Stimulated activated CD8-positive, alpha-beta memory T cell treated with anti-CD3 and anti-CD28 coated beads, Interleukin-7, amount 100 ng/mL, for 1 hour (primary cell): ENCODE data around the gene CCNL2.
"Not testable (repeated sequence)": the region's sequence is repeated elsewhere in the genome, so short reads cannot be mapped to it uniquely, and the experiment has no call there.

ENCODE experiments used
- DNase-seq, 2 donors: peaks; one replicate each; pipeline ENCODE4 v3.0.0-alpha.2; 2020; ENCODE audit warnings: low read depth in 2 of 2

CCNL2 gene

DNA sequence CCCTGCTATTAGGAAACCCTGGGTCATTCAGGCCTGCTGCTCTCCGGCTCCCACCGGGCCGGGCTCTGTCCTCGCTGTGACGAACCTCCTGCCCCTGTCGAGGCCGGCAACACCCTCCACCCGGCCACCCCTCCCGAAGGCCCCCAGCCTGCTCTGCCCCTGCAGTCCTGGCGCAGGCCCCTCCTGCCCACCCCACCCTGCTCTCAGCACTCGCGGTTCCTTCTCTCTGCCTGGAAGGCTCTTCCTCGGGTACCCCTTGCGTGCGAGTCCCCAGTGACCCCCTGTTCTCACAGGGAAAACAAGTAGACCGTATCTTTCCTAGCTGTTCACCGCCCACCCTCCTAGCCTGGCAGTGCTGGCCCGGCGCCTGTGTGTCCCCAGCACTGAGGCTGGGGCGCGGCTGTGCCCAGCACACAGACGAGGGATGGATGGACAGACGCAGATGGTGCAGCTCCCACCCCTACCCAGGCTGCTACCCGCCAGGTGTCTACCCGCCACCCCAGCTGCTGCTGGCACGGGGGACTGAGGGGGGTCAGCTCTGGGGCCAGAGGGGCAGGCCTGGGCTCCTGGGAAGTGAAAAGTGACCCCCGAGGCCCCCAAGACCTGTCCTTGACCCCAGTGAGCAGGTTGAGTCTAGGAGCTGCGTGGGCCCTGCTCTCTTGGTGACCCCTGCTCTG, 33.3 kb upstream of the CCNL2 start:
- no peak for DNase-seq

DNA sequence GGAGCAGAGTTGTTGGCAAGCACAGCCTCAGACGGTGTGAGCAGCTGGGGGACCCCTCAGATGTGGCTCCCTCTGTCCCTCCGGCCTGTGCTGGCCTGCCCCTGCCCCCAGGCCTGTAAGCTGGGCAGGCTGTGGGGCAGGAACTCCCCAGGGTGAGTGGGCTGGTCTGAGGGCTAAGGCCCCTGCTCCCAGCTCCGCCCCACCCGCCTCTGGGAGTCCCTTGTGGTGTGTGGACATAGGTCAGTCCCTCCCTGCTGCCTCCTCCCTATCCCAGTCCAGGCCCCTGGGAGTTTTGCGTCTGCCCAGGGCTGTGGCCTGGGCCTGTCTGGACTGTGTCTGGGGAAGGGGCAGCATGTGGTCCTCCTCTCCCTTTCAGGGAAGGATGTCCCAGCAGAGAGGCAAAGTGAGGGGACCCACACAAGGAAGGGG, 32.7 kb upstream of the CCNL2 start:
- no peak for DNase-seq

DNA sequence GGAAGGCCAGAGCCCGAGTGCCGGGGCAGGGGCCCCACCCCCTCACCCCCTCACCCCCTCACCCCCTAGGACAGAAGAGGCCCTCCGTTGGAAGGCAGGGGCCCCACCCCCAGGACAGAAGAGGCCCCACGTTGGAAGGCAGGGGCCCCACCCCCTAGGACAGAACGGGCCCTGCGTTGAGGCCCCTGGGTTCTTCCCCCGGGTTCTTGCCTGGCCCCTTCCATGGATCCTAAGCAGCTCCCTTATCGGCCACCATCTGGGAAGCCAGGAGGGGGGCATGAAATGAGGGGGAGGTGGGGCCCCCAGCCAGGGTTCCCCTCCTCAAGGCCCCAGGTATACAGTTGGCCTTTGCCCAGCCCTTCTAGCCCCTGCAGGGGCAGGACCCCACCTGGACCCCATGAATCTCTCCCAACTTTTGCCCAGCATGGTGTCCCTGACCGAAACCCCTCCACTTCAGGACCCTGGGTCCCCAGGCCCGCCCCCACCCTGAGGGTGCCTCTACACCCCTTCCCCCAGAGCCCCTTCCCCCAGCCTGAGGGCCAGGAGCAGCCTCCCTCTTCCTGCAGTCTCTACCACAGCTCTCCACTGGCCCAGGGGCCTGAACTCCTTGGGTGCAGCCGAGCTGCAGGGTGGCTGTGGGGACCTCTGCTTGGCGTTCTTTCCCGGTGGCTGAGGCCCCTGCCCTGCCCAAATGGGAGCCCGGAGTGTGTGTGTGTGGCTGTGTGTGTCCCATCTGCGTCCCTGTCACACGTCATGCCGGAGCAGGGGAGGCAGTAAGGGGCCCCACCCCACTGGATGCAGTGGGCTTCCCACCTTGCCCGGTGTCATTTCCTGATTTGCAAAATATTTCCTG, 32.1 kb upstream of the CCNL2 start:
- DNase-seq, result no peak

DNA sequence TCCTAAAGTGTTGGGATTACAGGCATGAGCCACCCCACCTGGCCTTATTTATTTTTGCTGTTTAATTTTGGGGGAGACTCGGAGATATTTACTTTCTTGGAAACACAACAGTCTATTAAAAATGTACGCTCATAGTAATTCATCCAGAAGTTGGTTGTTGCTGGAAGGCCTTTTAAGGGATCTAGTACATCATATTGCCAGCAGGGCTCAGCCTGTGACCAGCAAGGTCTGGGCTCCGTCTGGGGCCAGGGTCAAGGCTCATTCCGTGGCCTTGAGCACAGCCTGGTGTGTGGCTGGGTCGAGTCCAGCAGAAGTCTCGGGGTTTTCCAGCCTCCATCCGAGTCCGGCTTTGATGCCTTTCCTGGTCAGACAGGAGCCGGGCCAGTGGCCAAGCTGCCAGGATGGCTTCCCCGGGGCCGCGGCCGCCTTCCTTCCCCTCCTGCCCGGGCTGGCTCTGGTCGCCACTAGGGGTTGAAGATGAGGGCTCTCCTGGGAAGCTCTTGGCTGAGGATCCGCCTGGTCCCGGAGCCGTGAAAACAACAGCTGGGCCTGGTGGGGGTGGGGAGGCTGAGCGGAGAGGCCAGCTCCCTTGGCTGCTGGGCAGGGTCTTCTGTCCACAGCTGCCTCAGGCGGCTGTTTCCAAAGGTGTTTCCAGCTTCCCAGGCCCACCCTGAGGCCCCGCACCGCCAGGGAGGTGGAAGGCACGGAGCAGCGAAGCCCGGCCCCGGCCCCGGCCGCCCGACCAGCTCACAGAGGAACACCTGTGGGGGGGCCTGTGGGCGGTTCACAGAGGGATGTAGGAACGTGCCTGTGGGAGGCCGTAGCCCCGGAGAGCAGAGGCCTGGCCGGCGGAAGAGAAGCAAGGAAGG, 31.2 kb upstream of the CCNL2 start:
- no peak for DNase-seq

DNA sequence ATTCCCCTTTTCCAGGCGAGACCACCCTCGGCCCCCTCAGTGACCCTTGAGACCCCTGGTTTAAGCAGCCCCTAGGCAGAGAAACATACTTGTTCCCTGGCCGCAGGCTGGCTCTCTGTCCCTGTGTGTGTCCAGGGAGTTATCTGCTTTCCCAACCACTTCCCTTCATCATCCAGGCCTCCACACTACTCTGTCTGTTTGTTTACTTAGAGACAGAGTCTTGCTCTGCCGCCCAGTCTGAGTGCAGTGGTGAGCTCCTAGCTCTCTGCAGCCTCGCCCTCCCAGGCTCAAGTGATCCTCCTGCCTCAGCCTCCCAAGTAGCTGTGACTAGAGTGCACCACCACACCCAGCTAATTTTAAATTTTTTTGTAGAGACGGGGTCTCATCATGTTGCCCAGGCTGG, 30.5 kb upstream of the CCNL2 start:
- no peak for DNase-seq

DNA sequence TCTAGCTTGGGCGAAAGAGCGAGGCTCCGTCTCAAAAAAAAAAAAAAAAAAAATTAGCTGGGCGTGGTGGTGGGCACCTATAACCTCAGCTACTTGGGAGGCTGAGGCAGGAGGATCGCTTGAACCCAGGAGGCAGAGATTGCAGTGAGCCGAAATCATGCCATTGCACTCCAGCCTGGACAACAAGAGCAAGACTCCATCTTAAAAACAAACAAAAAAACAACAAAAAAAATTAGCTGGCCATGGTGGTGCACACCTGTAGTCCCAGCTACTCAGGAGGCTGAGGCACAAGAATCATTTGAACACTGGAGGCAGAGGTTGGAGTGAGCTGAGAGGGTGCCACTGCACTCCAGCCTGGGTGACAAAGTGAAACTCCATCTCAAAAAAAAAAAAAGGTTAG, 29.8 kb upstream of the CCNL2 start:
- DNase-seq, result not testable (repeated sequence)

DNA sequence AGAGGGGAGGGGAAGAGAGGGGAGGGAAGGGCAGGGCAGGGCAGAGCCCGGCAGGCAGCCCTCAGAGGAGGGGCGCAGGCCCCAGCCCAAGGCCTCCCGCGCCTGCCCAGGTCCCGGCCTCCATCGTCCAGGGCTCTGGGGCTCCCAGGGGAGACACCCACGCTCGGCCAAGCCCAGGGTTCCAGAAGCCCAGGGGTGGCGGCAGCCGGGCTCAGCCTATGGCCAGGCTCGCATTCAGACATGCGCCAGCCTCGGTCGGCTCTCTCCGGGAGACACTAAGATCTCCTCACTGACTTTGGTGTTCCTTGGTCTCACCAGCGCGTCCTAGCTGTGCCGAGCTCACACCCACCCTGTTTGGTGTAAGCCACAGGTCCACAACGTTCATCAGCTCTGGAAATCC, 29.0 kb upstream of the CCNL2 start:
- DNase-seq, result no peak

DNA sequence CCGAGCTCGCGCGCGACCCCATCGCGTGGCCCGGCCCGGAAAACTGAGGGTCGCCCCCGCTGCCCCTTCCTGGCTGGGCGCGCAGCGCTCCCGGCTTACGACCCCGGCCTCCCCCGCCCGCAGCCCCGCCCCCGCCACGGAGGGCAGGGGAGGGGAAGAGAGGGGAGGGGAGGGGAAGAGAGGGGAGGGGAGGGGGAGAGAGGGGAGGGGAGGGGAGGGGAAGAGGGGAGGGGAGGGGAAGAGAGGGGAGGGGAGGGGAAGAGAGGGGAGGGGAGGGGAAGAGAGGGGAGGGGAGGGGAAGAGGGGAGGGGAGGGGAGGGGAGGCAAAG, 28.6 kb upstream of the CCNL2 start:
- no peak for DNase-seq

DNA sequence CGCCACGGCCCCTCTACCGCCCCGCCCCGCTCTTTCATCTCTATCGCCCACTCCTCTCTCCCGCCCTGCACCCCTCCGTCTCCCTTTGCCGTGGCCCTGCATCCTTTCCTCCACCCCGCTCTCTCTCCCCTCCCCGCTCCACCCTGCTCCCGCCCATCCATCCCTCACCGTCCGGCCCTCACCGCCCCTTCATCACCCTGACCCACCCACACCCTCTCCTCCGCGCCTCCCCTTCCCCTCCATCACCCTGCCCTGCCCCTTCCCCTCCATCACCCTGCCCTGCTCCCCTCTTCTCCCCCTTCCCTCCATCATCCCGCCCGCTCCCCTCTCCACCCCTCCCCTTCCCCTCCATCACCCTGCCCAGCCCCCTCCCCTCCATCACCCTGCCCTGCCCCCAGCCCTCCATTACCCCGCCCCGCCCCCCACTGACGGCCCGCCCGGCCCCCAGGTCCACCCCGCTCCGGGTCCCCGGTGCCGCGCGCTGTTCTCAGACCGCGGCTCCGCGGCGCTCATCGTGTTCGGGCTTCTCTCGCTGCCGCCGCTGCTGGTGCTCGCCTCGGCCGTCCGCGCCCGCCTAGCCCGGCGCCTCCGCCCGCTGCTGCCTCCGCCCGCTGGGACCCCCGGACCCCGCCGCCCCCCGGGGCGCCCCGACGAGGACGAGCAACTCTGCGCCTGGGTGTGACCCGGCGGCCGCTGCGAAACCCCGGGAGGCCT, 28.1 kb upstream of the CCNL2 start:
- no peak for DNase-seq

DNA sequence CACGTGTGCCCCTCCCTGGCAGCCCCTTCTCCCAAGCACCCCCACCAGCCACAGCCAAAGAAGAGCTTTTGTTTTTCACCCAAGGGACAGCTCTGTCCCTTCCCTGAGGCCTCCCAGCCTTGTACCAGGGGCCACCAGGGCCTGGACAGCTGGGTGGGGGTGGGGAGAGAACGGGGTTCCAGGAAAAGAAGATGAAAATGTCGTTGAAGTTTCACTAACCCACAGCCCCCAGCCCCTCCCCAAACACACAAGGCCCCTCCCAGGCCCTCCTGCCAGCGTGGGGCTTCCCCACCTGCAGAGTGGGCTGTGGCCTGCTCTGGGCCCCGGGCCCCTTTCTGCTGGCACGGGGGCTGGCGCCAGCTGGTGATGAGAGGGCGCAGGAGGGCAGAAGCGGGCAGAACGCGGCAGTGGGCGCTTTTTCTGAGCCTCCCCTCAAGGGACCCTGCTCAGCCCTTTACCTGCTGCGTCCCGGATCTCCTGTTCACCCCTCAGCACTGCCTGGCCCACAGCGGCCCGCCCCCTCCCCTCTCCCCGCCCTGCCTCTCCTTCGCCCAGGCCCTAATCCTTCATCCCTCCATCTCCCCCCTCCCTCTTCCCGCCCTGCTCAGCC, 27.5 kb upstream of the CCNL2 start:
- no peak for DNase-seq

DNA sequence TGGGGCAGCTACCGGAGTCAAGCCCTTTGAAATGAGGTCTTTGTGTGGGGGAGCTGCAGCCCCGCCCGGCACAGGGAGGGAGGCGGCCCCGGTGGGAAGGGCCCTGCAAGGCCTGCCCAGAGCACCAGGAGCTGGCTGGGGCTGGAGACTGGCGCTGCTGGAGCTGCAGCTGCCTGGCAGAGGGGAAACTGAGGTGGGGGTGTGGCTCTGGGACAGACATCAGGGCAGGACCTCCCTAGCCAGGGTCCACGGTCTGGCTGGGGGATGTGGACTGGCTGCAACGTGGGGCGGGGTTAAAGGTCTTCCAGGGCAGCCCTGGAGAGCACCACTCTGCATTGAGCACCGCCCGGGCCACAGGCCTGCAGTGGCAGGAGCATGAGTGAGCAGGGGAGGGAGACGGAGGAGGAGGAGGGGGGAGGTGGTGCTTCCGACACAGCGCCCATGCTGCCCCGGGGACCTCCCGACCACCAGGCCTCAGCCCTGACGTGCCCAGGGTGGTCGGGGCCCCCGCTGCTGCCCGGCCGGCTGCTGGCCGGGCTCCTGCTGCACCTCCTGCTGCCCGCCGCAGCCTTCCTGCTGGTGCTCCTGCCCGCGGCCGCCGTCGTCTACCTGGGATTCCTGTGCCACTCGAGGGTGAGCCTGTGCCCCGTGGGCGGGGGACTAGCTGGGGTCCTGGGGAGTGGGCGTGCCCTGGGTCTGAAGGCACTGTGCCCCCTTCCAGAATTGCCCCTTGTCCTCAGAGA, 26.8 kb upstream of the CCNL2 start:
- no peak for DNase-seq

DNA sequence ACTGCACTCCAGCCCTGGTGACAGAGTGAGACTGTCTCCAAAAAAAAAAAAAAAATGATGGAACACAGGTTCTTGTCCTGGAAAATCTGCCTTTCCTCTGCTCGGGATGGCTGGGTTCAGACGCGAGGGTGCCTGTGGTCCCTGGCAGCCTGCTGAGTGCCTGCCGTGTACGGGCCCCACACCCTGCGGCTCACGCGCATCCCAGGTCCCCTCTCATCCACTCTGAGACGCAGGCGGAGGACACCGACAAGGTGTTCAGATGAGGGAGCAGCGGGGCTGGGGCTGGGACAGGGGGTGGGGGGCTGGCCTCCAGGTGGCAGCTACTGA, 26.3 kb upstream of the CCNL2 start:
- DNase-seq, result no peak

DNA sequence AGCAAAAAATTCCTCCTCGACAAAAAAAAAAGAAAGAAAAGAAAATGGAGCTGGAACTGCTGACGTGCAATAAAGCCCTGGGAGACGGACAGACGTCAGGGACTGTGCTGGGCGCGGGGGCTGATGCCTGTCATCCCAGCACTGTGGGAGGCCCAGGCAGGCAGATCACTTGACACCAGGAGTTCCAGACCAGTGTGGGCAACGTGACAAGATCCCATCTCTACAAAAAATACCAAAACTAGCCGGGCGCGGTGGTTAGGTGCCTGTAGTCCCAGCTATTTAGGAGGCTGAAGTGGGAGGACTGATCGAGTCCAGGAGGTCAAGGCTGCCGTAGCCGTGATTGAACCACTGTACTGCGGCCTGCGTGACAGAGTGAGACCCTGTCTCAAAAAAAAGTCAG, 25.6 kb upstream of the CCNL2 start:
- no peak for DNase-seq

DNA sequence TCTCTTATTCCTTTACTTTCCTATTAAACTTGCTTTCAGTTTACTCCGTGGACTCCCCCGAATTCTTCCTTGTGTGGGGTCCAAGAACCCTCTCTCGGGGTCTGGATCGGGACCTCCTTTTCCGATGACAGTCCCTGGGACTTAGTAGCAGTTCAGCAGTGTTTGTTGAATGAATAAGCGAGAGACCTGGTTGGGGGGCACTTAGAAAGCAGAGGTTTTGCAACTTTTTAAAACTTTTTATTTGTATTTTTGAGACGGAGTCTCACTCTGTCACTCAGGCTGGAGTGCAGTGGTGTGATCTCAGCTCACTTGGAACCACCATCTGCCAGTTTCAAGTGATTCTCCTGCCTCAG, 24.1 kb upstream of the CCNL2 start:
- no peak for DNase-seq

DNA sequence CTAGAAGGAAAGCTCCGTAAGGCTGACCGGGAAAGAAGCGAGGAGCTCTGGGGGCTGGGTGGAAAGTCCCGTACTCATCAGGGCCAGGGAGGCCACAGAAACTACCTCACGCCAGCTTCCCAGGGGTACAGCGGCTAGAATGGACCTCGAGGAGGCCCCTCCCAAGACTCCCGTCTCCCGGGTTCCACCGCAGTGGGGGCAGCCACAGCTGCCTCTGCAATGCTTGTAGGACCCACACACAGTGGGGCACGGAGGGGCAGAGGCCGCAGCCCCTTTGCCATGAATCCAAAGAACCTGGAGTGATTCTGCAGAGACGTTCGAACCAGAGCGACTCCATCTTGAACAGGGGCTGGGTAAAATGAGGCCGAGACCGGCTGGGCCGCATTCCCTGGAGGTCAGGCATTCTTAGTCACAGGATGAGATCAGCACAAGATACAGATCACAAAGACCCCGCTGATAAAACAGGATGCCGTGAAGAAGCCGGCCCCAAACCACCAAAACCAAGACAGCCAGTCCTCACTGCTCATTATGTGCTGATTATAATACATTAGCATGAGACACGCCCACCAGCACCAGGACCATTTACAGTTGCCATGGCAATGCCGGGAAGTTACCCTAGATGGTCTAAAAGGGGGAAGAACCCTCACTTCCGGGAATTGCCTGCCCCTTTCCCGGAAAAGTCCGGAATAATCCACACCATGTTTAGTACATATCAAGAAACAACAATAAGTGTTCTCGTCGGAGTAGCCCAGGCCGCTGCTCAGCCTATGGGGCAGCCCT, 23.5 kb upstream of the CCNL2 start:
- no peak for DNase-seq

DNA sequence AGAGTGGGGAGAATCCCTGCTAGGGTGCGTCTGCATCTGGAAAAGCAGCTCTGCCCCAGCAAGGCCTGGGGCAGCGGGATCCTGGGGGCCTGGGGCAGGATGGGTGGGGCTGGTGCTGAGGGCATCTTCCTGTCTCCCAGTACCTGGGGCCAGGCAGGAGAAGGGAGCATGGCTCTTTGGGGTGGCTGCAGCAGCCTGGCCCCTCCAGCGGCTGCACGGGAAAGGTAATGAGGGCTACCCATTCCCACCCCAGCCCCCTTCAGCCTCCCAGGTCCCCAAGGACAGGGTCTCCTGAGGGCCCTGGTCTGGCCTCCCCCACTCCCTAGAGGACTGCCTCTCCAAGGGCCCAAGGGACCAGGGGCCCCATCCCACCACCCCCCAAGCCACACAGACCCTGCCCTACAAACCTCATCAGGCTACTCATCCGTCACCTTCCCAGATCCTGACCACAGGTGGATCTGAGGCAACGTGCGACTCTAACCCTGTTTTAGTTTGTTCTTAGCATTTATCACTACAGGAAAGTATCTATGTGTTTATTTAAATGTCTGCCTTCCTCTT, 22.9 kb upstream of the CCNL2 start:
- DNase-seq, result no peak

DNA sequence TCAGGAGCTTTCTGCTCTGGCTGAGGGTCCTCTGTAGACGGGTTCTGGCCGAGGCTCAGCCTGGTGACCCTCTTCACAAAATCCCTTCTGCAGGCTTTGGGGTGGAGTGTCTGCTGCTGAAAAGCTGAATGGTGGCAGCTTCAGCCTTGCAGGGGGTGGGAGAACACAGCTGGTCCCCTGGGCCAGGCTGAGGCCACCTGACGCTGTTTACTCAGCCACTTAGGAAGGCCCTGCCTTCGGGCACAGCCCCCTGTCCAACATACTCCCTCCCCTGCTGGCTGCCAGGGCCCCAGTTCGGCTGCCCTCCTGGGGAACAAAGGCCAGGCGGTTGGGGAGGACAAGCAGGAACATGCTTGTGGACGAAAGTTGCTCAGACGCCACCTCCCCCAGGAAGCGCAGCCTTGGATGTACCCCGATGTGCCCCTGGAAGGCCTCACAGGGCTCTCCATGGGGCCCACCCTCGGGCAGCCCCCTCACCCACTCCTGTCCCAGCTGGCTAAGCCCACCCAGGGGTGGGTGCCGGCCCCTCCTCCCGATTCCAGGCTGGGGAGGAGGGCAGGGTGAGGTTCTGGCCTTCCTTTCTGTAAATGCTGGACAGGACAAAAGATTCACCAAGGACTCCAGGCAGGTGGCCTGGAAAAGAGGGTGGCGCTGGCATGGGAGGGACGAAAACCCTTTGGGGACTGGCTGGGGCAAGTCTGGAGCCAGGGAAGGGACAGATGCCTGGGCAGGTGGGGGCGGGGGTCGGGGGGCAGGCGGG, 22.2 kb upstream of the CCNL2 start, which contains the start of gene ANKRD65:
TSS of gene ANKRD65 (minus strand) at position 130 of the 760 bp plus-strand sequence. CDS start 271 bp downstream, outside the sequence.
- DNase-seq, result no peak

DNA sequence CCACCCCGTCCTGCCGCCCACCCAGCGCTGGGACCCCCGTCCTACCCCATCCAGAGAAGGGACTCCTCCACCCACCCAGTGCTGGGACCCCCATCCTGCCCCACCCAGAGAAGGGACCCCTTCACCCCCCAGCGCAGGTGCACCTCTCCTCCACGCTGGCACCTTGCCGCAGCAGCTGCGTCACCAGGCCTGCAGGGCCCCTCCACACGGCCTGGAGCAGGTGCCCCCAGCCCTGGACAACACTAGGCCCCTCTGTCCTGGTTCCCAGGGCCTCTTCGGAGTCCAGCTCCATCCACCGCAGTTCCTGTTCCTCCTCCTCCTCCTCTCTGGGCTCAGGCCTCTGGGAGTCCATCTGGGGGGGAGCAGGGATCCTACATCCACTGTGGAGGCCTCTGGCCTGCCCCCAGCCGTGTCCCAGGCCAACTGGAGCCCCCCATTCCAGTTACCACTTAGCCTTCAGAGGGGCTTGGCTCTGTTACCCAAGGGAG, 21.6 kb upstream of the CCNL2 start:
- no peak for DNase-seq
